ENCODE results near the gene DDX3X. TPM values are rescaled to one million over a fixed set of nuclear protein-coding genes. Genes with fewer than 3 reads are reported as not detected.

DDX3X gene
- polyA plus RNA-seq, 1 donor from 2014 or later: 165 TPM

GRCh38 chrX:41382714-41383645 lies 49.0 kb downstream of the DDX3X start:
- no peak overlapping the region for H3K9ac ChIP-seq (ENCODE audit: low read length)
- H4K20me1 ChIP-seq (ENCODE audit: insufficient read depth): no peaks in the 10 kb centered on the region
- H3K4me2 ChIP-seq (ENCODE audit: low read length): no peak overlapping the region
- H2AFZ ChIP-seq (ENCODE audit: low read depth, low read length): no peak overlapping the region
- no peak overlapping the region for H3K27ac ChIP-seq (ENCODE audit: low read length)
- TF ChIP-seq, protein P1, sequence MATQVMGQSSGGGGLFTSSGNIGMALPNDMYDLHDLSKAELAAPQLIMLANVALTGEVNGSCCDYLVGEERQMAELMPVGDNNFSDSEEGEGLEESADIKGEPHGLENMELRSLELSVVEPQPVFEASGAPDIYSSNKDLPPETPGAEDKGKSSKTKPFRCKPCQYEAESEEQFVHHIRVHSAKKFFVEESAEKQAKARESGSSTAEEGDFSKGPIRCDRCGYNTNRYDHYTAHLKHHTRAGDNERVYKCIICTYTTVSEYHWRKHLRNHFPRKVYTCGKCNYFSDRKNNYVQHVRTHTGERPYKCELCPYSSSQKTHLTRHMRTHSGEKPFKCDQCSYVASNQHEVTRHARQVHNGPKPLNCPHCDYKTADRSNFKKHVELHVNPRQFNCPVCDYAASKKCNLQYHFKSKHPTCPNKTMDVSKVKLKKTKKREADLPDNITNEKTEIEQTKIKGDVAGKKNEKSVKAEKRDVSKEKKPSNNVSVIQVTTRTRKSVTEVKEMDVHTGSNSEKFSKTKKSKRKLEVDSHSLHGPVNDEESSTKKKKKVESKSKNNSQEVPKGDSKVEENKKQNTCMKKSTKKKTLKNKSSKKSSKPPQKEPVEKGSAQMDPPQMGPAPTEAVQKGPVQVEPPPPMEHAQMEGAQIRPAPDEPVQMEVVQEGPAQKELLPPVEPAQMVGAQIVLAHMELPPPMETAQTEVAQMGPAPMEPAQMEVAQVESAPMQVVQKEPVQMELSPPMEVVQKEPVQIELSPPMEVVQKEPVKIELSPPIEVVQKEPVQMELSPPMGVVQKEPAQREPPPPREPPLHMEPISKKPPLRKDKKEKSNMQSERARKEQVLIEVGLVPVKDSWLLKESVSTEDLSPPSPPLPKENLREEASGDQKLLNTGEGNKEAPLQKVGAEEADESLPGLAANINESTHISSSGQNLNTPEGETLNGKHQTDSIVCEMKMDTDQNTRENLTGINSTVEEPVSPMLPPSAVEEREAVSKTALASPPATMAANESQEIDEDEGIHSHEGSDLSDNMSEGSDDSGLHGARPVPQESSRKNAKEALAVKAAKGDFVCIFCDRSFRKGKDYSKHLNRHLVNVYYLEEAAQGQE (IDR thresholded peaks at IDR 0.05; ENCODE audit: borderline replicate concordance): no peak
- TF ChIP-seq RAD21 (conservative IDR thresholded peaks at IDR 0.05) (no peak), SMC3 (conservative IDR thresholded peaks at IDR 0.05; ENCODE audit: poor library complexity) (no peak), MXI1 (conservative IDR thresholded peaks at IDR 0.05; ENCODE audit: poor library complexity, severe bottlenecking) (no peak), TAF1 (IDR thresholded peaks at IDR 0.05; ENCODE audit: low read depth) (no peak), EP300 (conservative IDR thresholded peaks at IDR 0.05; ENCODE audit: poor library complexity, severe bottlenecking) (no peak), POLR2AphosphoS5 (IDR thresholded peaks at IDR 0.05) (no peak), CTCF (IDR thresholded peaks at IDR 0.05; ENCODE audit: poor library complexity, severe bottlenecking) (no peak), EZH2 (IDR thresholded peaks at IDR 0.05; ENCODE audit: borderline replicate concordance, insufficient read depth, low read length, poor library complexity, severe bottlenecking) (no peak)
- H3K36me3 ChIP-seq (ENCODE audit: insufficient read depth, low read length): no peaks in the 10 kb centered on the region
- no peaks in the 10 kb centered on the region for H3F3A ChIP-seq (ENCODE audit: insufficient read depth, low read length, poor library complexity, severe bottlenecking)
- no peaks in the 10 kb centered on the region for H3K9me3 ChIP-seq (ENCODE audit: low read length)
- no peak overlapping the region for H3K4me3 ChIP-seq (ENCODE audit: low read length)
- H3K9me2 ChIP-seq (ENCODE audit: insufficient read depth, low read length): no peaks in the 10 kb centered on the region
- H3K27me3 ChIP-seq (ENCODE audit: insufficient read depth, low read depth, low read length): no peaks in the 10 kb centered on the region
- no peaks in the 10 kb centered on the region for H3K79me2 ChIP-seq (replicated peaks; ENCODE audit: insufficient read depth, low read length)

DNA sequence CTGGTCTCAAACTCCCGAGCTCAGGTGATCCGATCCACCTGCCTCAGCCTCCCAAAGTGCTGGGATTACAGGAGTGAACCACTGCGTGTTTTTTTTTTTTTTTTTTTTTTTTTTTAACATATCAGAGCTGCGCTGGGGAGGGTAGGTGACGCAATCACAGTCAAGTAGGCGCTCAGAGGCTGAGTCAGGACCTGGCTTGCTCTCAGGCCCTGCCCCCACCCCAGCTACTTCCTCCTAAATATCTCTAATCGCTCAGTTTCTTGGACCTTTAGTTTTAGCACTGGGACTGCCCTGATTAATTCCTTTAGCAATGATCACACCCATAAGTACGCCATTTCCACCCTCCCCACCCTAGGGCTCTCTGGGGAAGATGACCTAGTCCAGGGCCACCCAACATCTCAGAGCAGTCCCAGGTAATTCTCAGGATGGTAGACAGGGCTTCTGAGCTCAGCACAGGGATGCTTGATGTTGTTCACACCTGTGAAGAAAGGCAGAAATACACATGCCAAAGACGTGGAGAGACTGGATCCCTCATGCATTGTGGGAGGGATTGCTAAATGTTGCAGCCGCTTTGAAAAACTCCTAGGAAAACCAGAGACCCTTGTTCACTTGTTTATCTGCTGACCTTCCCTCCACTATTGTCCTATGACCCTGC lies 50.2 kb downstream of the DDX3X start:
- Histone ChIP-seq H3K27me3 (ENCODE audit: insufficient read depth, low read depth, low read length) (no peaks in the 10 kb centered on the region), H4K20me1 (ENCODE audit: insufficient read depth) (no peaks in the 10 kb centered on the region), H3K4me3 (ENCODE audit: low read length) (no peak overlapping the region), H3K4me2 (ENCODE audit: low read length) (no peak overlapping the region), H3K9me3 (ENCODE audit: low read length) (no peaks in the 10 kb centered on the region), H3K9me2 (ENCODE audit: insufficient read depth, low read length) (no peaks in the 10 kb centered on the region), H3K36me3 (ENCODE audit: insufficient read depth, low read length) (no peaks in the 10 kb centered on the region), H3K27ac (ENCODE audit: low read length) (no peak overlapping the region), H3K9ac (ENCODE audit: low read length) (no peak overlapping the region), H3F3A (ENCODE audit: insufficient read depth, low read length, poor library complexity, severe bottlenecking) (no peaks in the 10 kb centered on the region), H2AFZ (ENCODE audit: low read depth, low read length) (no peak overlapping the region), H3K79me2 (replicated peaks; ENCODE audit: insufficient read depth, low read length) (no peaks in the 10 kb centered on the region)
- TF ChIP-seq CTCF (IDR thresholded peaks at IDR 0.05; ENCODE audit: poor library complexity, severe bottlenecking) (no peak), TAF1 (IDR thresholded peaks at IDR 0.05; ENCODE audit: low read depth) (no peak)
